GM20000 (cell line): ENCODE data around the gene KIAA1586.

Source experiments
- DNase-seq: peaks from one replicate; pipeline ENCODE4 v3.0.0; 2012; ENCODE audit warnings: low spot score
- CTCF ChIP-seq: IDR thresholded peaks from 2 replicates; pipeline ENCODE4 v1.5.1; 2012; ENCODE audit warnings: mild to moderate bottlenecking, control low read depth; ENCODE audit errors: extremely low read depth, missing control alignments

Gene KIAA1586

DNA sequence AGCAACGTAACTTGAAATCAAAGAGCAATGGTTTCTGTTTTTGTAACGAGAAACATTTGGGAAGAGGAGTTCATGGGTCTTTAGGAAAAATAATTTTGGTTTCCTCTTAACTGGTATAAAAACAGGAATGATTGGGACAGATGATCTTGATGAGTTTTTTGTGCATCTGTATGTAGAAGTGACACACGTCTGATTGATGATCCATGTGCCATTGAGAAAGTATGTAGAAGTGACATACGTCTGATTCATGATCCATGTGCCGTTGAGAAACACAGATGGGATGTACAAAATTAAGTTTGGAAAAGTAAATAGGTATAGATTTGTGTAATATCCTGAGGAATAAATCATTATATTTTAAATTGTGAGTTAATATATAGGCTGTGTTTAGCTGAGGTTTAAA is 2.1 kb downstream of the KIAA1586 start:
- no peak for TF ChIP-seq CTCF
- no peak for DNase-seq

DNA sequence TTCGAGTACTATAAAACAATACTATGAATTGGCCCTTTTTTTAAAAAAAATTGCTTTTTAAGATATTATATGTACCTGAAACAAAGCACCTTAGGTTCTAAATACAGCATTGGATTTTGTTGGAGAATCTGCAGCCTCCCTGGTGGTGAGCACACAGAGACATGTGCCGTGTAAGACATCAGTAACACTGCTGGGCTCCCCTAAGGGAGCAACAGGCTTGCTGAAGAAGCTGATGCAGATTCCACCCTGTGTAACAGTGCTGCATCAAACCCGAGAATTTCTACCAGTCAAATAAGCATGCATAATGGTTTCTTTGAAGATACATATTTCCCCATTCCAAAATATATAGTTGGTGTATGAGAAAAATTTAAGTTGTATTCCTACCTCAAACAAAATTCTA is 17.4 kb downstream of the KIAA1586 start:
- TF ChIP-seq CTCF: no peak
- DNase-seq: no peak

DNA sequence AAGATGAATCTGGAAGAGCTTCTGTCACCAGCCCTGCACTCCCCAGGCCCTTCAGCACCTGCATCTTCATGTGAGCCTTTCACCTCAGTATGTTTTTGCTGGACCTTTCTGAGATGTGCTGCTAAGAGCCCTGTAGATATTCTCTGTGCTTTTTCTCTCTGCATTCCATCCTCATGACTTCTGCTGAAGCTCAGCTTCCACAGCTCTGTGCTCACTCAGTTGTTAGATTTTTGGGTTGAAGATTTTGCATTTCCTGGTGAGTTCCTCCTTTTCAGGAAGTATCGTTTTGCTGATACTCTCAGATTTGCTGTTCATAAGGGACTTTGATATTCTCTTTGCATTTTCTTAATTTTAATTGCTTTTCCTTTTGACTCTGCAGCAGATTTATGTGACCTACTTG is 18.3 kb downstream of the KIAA1586 start:
- TF ChIP-seq CTCF: no peak
- no peak for DNase-seq

- DNase-seq: no peak
- TF ChIP-seq CTCF: no peak
Measured at GRCh38 chr6:57068061-57068460, 21.6 kb downstream of the KIAA1586 start.

GRCh38 chr6:57069228-57069627 is 22.7 kb downstream of the KIAA1586 start:
- no peak for DNase-seq
- no peak for TF ChIP-seq CTCF

DNA sequence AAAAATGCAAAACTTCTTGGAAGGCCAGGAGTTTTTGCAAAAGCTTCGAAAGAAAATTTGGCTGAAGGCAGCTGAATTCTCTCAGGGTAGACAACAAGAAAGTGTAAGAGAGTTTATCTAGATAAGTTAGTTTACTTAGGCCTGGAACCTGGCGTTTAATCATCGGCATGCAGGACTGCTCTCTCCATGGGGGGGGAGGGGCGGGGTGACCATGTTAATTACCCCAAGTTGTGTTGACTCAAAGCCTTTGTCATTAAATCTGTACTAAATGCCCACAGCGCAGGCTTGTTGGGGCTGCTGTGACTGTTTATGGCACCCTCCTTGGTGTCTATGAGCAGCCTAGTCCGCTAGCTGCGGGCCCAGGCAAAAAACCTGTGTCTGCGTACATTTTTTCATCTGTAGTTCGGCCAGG is 23.4 kb downstream of the KIAA1586 start:
- no peak for DNase-seq
- no peak for TF ChIP-seq CTCF

DNA sequence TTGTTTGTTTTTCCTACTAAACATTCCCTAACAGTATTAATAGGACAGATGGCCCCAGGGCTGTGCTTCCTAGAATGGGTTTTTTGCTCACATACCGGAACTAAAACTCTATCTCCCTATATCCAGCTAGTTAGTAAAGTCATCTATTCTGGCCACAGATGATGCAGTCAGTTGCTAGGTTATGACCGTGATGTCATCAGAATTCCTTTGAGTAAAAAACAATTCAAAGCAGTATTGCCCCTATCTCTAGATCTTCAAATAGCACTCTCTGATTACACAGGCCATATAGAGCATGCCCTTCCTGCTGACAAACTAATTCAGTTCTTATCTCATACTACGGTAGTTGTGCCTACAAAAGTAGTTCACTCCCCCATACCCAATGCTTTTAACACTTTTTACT is 25.6 kb downstream of the KIAA1586 start:
- no peak for DNase-seq
- no peak for TF ChIP-seq CTCF
